HG03066 (cell line): ENCODE results near the gene ELOVL4.

ENCODE experiments used
- ATAC-seq: cut with Tn5 transposase; IDR thresholded peaks from one replicate; pipeline ENCODE4 v1.9.1; 2021; ENCODE audit warnings: low read depth; ENCODE audit not compliant: unreplicated experiment

ELOVL4 gene

DNA sequence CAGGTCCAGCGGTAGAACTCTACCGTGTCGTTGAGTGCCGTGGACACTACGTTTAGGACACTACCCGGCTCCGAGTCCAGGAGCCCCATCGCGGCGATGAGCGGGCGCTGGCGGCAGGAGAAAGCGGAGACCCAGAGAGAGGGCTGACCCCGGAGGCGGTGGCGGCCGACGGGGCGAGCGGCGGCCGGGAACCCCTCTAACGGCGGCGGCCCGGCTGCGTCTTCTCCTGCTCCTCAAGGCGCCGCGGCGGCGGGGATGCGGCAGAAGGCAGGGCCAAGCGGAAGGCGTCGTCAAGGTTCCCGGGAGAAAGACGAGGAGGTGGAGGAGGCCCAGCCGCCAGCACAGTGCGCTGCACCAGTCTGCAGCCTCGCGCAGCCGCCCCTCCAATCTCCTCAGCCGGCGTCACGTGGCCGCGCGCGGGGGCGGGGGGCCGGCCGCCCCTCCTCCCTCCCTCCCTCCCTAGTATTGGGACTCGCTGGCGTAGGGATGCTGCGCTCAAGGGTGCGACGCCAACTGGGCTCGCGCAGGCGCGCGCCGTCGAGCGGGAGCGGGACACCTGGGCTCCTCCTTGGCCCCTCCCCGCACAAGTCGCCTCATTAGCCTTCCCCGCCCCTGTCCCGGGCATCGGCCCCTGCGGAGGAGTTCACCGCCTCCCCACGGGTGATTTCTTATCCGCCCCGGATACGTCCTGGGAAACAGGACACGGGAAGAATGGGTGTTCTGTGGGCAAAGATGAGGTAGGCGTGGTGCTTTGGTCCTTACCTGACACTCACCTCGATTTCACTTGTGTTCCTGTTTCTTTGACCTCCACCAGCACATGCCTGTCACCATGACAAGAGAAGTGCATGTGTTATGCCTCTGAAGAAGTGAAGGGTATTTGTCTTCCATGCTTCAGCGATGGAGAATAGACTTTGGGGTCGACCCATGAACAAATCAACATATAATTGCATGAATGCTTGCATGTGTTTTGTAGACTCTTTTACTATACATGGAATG is at the start of gene ELOVL4:
ELOVL4 (minus strand) TSS at position 363 of the 996 bp plus-strand sequence; CDS start at position 89, 274 bp downstream.
- peak; percentile 42 for ATAC-seq

DNA sequence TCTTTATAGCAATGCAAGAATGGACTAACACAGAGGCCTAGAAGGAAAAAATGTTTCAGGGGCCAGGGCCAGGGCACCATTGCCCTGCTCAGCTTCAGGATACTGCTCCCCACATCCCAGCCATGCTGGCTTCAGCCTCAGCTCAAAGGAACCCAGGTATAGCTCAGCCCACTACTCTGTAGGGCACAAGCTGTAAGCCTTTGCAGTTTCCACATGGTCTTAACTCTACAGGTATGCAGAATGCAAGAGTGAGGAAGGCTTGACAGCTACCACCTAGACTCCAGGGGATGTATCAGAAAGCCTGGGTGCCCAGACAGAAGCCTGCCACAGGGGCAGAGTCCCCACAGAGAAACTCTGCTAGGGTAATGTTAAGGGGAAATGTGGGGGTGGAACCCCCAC is 46.6 kb upstream of the ELOVL4 start:
- ATAC-seq = no peak

DNA sequence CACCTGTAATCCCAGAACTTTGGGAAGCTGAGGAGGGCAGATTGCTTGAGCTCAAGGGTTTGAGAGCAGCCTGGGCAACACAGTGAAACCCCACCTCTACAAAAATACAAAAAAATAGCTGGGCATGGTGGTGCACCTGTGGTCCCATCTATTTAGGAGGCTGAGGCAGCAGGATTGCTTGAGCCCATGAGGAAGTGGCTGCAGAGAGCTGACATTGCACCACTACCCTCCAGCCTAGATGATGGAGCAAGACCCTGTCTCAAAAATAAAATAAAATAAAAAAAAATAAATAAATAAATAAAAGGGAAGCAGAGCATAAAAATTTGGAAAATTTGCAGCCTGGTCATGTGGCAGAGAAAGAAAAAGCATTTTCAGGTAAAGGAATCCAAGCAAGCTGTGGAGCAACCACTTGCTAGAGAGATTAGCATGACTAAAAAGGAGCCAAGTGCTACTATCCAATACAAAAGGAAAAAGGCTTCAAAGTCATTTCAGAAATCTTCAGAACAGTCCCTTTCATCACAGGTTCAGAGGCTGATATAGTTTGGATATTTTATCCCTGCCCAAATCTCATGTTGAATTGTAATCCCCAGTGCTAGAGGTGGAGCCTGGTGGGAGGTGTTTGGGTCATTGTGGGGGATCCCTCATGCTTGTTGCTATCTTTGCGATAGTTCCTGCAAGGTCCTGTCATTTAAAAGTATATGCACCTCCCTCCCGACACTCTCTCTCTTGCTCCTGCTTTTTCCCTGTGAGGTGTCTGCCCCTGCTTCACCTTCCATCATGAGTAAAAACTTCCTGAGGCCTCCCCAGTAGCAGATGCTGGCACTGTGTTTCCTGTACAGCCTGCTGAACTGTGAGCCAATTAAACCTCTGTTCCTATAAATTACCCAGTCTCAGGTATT is 45.9 kb upstream of the ELOVL4 start:
- no peak for ATAC-seq

DNA sequence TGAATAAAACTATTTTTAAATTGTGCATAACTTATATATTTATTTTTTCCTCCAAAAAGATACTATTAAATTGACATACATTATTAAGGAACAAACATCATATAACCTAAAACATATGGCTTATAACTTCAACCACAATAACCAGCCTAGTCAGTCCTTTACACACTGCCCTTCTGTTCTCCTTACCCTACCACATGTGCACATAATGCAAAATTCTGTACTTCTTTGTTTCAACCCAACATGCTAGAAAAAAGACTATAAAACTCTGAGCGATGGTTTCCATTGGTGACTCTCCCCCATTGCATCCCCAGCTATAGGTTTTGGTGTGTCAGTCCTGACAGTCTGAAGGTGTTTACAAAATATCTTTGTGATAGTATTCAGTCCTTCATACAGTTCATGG is 42.3 kb upstream of the ELOVL4 start:
- no peak for ATAC-seq

DNA sequence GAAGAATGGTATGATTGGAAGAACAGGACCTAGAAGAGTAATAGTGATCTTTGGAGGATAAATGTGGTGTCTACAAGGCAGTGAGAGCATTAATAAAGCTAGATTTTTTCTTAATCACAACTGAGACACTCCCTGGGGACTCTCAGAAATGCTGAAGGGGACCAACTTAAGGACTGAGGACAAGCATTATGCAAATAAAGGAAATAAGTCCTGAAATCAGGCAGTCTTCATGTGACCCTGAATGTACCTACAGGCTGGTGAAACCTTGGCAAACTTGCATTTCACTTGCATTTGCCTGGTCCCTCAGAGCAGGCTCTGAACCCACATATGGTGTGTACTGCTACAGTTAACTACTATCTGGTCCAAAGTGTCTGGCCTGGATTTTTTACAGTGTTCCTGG is 37.8 kb upstream of the ELOVL4 start:
- ATAC-seq = no peak

DNA sequence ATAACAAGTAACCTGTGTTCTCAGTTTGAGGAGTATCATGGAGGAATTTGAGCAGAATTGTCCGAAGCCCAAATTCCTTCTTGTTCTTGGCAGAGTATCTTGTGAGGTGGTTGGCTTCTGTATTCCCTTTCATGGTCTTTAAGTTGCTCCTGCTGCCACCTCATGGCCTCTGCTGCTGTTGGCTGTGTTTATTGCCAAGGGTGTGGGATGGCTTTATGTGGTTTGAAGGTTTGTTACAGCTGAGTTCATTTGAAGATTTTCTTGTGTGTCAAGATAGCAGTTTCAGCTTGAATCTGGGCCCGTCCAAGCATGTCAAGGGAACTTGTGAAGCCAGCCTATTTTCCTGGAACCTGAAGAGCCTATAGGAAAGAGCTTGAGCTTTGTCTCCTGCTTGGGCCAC is 36.9 kb upstream of the ELOVL4 start:
- no peak for ATAC-seq

DNA sequence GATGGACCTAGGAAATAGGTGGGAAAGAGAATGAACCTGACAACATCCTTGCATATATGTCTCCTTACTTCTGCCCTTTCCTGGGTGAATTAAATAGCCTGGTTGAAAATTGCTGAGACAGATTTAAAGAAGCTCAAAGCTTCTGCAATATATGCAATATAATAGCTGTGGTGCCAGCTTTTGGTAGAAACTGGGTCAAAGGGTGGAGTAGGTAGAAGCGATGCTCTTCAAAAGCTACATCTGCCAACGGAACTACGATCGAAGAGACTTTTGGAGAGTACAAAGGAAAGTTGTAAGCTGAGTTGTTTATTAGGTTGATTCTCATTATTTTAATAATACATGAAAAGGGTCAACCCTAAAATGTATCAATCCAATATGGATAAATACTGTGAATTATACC is 34.3 kb upstream of the ELOVL4 start:
- ATAC-seq = no peak

DNA sequence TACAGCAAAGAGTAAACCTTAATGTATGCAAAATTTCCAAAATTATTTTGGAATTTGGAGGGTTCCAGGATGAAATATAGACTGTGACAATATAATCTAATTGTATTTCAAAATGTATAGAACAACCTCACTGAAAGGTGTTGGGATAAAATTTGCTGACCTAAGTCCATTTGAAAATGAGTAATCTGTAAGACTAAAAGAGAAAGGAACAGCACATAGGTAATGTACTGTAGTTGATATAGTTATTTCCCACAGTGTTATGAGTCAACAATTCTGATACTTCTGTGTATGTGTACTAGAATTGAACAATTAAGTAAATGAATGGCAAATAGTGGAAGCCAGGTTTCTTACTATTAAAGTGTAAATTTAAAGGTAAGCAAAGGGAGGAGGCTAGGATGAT is 23.8 kb upstream of the ELOVL4 start:
- ATAC-seq = no peak

DNA sequence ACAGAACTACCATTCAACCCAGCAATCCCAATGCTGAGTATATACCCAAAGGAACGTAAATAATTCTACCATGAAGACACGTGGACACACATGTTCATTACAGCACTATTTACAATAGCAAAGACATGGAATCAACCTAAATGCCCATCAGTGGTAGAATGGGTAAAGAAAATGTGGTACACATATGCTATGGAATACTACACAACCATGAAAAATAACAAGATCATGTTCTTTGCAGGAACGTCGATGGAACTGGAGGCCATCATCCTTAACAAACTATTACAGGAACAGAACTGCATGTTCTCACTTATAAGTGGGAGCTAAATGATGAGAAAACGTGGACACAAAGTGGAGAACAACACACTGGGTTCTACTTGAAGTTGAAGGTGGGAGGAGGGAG is 22.4 kb upstream of the ELOVL4 start:
- ATAC-seq = no peak

DNA sequence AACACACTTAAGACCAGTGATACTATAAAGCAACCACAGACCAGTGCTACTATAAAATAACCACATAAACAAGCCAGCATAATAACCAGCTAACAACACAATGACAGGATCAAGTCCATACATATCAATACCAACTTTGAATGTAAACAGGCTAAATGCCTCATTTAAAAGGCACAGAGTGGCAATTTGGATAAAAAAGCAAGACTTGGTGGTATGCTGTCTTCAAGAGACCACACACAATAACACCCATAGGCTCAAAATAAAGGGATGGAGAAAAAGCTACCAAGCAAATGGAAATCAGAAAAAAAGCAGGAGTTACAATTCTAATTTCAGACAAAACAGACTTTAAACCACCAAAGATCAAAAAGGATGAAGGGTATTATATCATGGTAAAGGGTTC is 19.8 kb upstream of the ELOVL4 start:
- ATAC-seq = no peak

DNA sequence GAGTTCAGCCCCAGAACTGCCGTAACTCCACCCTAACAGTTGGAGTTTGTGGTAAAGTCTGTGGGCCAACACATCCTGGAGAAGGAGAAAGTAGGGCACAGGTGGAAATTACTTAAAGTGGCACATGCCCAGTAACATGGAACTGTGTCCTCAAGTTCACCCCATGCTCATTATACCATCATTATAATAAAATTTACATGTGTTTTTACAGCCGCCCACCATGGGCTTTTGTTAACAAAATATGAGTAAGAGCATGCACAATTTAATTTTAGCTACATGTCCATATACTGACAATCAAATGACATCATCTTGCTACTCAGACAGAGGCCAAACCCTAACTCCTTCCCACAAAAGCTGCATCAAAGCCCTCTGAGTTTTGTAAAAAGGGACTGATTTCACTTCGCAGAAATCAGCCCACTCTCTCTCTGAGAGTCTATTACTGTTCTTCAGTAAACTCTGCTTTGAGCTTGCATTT is 17.3 kb upstream of the ELOVL4 start:
- ATAC-seq = no peak

DNA sequence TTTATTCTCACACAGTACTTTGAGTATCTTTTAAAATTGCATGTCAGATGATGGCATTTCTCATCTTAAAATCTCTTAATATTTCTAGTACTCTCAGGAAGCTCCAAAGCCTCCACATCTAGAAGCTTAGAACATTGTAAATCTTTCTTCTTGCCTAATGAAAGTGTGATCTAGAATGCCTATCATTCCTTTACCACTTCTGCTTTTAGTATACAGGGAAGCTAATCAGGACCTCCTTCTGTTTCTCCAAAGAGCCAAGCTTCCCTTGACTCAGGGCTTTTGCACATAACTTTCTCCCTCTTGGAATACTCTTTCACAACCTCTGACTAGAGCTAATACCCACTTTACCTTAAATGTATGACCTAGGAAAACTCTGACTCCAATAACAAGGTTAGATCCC is 7.5 kb upstream of the ELOVL4 start:
- ATAC-seq = no peak

DNA sequence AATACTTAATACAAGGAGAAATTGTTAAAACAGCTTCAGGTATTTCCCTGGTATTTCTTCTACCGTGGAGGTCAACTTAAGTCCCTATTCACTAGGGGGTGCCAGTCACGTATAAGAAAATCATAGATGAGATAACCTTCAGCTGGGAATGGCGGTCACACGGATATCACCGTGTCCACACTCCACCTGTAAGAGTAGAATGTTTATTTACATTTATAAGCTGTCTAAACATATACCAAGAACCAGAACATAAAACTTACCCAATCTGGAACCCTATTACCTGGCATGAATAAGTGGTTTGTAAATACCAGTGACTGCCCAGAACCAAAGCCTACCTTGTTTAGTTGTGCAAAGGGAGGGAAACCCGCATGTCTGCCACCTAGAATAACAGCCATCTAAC is 1.9 kb upstream of the ELOVL4 start:
- ATAC-seq = peak; percentile 55

DNA sequence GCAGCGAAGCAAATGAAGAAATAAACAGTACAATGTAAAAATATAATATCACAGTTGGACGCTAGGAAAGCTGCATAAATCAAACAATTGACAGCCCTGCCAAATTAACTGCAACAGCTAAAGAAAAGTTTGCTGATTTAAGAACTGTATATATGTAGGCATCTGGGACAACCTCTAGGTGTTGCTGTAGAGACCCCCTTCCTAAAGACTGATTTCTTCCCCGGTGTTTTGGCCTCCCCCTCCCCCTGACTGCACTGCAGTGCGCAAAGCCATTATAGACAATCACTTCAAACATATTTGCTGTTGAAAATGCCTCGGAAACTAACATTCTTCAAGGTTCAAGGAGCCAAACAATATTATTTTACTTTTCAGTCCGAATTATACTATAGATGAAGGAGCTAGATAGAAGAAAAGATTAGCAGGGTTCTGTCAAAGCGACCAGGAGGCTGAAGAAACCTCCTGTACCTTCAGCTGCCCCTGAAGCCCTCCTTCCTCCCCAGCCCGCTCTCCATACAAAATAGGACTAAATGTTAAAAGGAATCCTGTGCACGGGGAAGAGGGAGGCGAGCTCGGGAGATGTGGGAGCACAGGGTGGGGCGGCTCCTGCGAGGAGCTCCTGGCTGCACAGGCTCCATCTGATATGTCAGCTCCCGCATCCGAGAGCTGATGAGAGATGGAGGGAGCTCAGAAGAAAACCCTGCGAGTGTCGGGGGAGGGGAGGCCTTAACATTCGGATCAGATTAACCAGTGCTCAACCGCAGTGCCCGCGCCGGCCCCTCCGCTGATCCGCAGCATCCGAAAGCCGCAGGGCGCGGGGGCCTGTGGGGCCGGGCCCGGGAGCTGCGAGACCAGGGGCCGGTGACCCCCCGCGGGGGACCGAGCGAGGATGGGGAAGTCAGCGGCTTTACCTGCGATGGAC is 822 bp downstream of the ELOVL4 start:
- ATAC-seq = peak; percentile 20

DNA sequence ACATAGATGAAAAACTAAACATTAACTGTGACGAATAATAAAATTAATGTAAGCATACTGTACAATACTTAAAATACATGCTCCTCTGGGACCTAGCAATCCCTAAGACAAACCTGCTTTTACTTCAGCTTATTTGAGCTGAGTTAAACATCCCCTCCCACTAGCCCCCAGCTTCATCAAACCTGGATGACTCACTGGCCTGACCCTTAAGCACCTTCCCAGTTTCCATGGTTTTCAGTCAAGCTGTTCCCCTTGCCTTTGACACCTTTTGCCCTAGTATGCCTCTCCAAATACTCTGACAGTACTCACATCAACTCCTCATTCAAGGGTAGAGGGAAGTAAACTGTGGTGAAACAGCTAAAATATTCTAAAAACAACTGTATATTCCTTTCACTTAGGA is 4.2 kb downstream of the ELOVL4 start:
- ATAC-seq = no peak

DNA sequence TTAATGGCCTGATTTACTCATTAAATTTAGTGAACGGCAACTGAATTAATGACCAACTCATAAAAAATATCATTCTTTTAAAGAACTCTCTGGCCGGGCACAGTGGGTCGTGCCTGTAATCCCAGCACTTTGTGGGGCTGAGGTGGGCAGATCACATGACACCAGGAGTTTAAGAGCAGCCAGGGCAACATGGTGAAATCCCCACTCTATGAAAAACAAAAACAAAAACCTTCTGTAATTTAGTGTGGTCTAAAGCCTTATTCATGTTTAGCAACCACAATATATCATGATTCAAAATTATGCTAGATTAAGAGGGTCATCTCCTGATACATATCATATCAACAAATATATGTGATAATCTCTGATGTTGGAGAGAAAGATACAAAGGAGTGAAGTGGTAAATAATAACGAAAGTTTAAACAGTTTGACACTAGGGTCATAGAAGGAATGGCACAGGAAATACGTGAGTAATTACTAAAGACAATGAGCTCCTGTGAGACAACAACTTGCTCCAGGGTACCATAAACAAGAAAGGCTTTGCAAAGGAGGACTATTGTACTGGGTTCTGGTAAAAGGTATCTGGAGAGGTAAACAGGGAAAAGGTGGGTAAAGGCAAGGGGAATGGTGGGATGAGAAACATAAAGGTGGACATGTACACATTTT is 5.7 kb downstream of the ELOVL4 start:
- no peak for ATAC-seq

DNA sequence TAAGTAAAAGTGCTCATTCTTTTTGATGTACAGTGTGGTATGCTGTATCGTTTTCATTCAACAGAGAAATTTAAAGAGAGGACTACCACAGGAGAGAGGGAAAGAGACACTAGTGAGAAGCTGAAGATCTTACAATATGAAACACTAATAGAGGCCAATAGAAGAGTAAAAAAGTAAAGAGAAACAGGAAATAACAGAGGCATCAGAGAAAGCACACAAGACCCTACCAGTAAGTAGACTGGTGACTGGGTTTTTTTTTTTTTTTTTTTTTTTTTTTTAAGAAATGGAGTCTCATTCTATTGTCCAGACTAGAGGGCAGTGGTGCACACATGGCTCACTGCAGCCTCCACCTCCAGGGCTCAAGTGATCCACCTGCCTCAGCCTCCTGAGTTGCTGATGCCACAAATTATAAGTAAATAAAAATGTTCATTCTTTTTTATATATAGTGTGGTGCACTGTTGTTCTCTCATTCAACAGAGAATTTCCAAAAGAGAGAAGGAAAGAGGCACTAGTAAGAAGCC is 18.8 kb downstream of the ELOVL4 start:
- ATAC-seq = no peak

DNA sequence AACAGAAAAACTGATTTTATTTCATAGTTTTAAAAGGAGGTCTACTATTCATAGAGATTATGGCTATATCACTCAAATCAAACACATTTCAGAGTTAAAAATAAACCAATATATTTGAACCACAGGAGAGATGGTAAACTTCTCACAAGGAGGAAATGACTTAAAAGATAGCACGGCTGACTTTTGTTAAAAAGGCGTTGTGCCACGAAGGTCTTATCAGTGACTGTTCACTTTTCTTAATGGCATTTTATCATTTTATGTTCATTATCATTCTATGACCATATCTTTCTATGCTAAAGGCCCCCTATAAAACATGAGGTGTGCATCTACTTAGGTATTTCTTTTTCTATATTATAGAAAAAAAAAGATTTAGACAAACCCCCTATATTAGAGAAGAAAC is 19.6 kb downstream of the ELOVL4 start:
- no peak for ATAC-seq

DNA sequence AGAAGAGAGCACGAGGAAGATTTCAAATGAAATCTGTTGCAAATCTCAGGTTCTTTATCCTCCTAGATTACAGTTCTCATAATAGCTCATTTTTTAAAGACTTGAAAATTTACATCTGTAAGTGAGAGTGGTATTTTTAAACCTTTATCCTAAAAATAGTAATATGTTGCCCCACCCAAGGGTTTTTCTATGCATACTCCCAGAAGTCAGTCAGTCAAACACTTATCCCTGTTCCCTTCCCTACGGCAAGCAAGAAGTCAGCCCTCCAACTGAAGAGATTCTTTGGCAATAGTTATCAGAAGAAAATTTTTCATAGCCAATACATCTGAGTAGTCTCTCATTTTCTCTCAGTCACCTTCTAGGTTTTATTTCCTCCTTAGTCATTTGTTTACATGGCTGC is 24.1 kb downstream of the ELOVL4 start:
- ATAC-seq = no peak
